IMR-90 (cell line): Measurements from ENCODE around the gene TAOK1. TPM values are rescaled to one million over a fixed set of nuclear protein-coding genes. Genes with fewer than 3 reads are reported as not detected.
"Not testable (repeated sequence)": the region's sequence is repeated elsewhere in the genome, so short reads cannot be mapped to it uniquely, and the experiment has no call there.

Source experiments
- ATAC-seq: fragments of 200-7000 bp; cut with Tn5 transposase; 2 replicates; pipeline ENCODE4 v1.9.1; 2020; ENCODE audit warnings: low read depth, mild to moderate bottlenecking, moderate library complexity
- BruUV-seq: library from RNA; stranded (reverse); fragments of 400-500 nt; replicated peaks from 2 replicates; lab custom pipeline; 2021; lab: Mats Ljungman, UMichigan
- CTCF ChIA-PET: fragments of 300-600 bp; formaldehyde crosslinking; extraction: SDS; loops from one replicate; lab custom pipeline; 2021; ENCODE audit warnings: antibody characterized with exemption; lab: Yijun Ruan, JAX
- POLR2A ChIA-PET: fragments of 300-600 bp; sonication (Branson Sonifier 250); formaldehyde crosslinking; loops from one replicate; lab custom pipeline; 2022; ENCODE audit warnings: antibody characterized with exemption; ENCODE audit not compliant: unreplicated experiment; lab: Charles Lee
- DNase-seq: peaks from one replicate; pipeline ENCODE4 v3.0.0; 2013
- H2AFZ ChIP-seq: replicated peaks from 2 replicates; pipeline ENCODE3; 2013; ENCODE audit warnings: low read length, mild to moderate bottlenecking; ENCODE audit not compliant: poor library complexity
- H2AK5ac ChIP-seq: 2 replicates; pipeline ENCODE4 v1.6.1; 2013; ENCODE audit warnings: low read depth, low read length, inconsistent platforms
- H2AK9ac ChIP-seq: replicated peaks from 2 replicates; pipeline ENCODE3; 2013; ENCODE audit warnings: mild to moderate bottlenecking, low read depth, low read length, moderate library complexity; ENCODE audit not compliant: poor library complexity
- H2BK120ac ChIP-seq: 2 replicates; pipeline ENCODE4 v1.6.1; 2013; ENCODE audit warnings: low read depth, low read length, inconsistent platforms
- H2BK15ac ChIP-seq: 3 replicates; pipeline ENCODE4 v1.6.1; 2013; ENCODE audit warnings: low read depth, low read length, inconsistent platforms
- H2BK20ac ChIP-seq: 2 replicates; pipeline ENCODE4 v1.6.1; 2013; ENCODE audit warnings: low read depth, mild to moderate bottlenecking, inconsistent platforms, low read length, moderate library complexity
- H2BK5ac ChIP-seq: 2 replicates; pipeline ENCODE4 v1.6.1; 2013; ENCODE audit warnings: mild to moderate bottlenecking, low read depth, low read length, inconsistent platforms; ENCODE audit not compliant: poor library complexity, severe bottlenecking
- H3K14ac ChIP-seq: replicated peaks from 2 replicates; pipeline ENCODE4 v1.6.1; 2013; ENCODE audit warnings: low read depth, low read length, inconsistent platforms
- H3K18ac ChIP-seq: 2 replicates; pipeline ENCODE4 v1.6.1; 2013; ENCODE audit warnings: low read depth, low read length, control low read depth
- H3K23ac ChIP-seq: 2 replicates; pipeline ENCODE4 v1.6.1; 2013; ENCODE audit warnings: low read depth, low read length, inconsistent platforms
- H3K27ac ChIP-seq: 2 replicates; pipeline ENCODE4 v1.5.1; 2013; ENCODE audit warnings: mild to moderate bottlenecking, control low read depth, low read length; ENCODE audit not compliant: insufficient read depth
- H3K27me3 ChIP-seq: 2 replicates; pipeline ENCODE4 v1.6.1; 2013; ENCODE audit warnings: low read length; ENCODE audit not compliant: control insufficient read depth, insufficient read depth
- H3K36me3 ChIP-seq: 2 replicates; pipeline ENCODE4 v1.6.1; 2013; ENCODE audit warnings: low read length, mixed read lengths; ENCODE audit not compliant: control insufficient read depth, insufficient read depth
- H3K4ac ChIP-seq: 2 replicates; pipeline ENCODE4 v1.6.1; 2013; ENCODE audit warnings: low read depth, low read length, inconsistent platforms
- H3K4me1 ChIP-seq: 2 replicates; pipeline ENCODE4 v1.6.1; 2013; ENCODE audit warnings: low read length, mixed read lengths; ENCODE audit not compliant: control insufficient read depth, insufficient read depth
- H3K4me2 ChIP-seq: 2 replicates; pipeline ENCODE4 v1.6.1; 2013; ENCODE audit warnings: low read depth, mild to moderate bottlenecking, control low read depth, low read length, moderate library complexity
- H3K4me3 ChIP-seq: 2 replicates; pipeline ENCODE4 v1.5.1; 2013; ENCODE audit warnings: low read depth, mild to moderate bottlenecking, control low read depth, low read length, moderate library complexity; ENCODE audit not compliant: insufficient read depth
- H3K56ac ChIP-seq: 2 replicates; pipeline ENCODE4 v1.6.1; 2013; ENCODE audit warnings: low read length, inconsistent platforms; ENCODE audit not compliant: insufficient read depth; ENCODE audit errors: extremely low read depth
- H3K79me1 ChIP-seq, 2 experiments: 2 replicates each; pipeline ENCODE4 v1.6.1; 2013; ENCODE audit warnings: low read length in 2 of 2, inconsistent platforms in 1 of 2, low read depth in 1 of 2
- H3K9ac ChIP-seq: 2 replicates; pipeline ENCODE4 v1.6.1; 2013; ENCODE audit warnings: low read depth, low read length, control low read depth
- H3K9me1 ChIP-seq: 2 replicates; pipeline ENCODE4 v1.6.1; 2013; ENCODE audit warnings: low read length, inconsistent platforms; ENCODE audit not compliant: insufficient read depth
- H3K9me3 ChIP-seq: 2 replicates; pipeline ENCODE4 v1.6.1; 2013; ENCODE audit warnings: low read length; ENCODE audit not compliant: control insufficient read depth, insufficient read depth
- H4K20me1 ChIP-seq: 2 replicates; pipeline ENCODE4 v1.6.1; 2013; ENCODE audit warnings: low read length, inconsistent platforms; ENCODE audit not compliant: insufficient read depth
- H4K5ac ChIP-seq: 2 replicates; pipeline ENCODE4 v1.6.1; 2013; ENCODE audit warnings: mild to moderate bottlenecking, low read depth, low read length, control low read depth
- H4K8ac ChIP-seq, 2 experiments: 2 replicates each; pipeline ENCODE4 v1.6.1; 2013; ENCODE audit warnings: low read depth in 2 of 2, low read length in 2 of 2, control low read depth in 1 of 2, inconsistent platforms in 1 of 2
- H4K91ac ChIP-seq: 2 replicates; pipeline ENCODE4 v1.6.1; 2013; ENCODE audit warnings: low read depth, low read length, inconsistent platforms; ENCODE audit not compliant: insufficient read depth
- WGBS, 2 experiments: methylation state at CpG; one replicate each; pipeline versions ENCODE4 v1.1.5 to v1.1.7; 2013; ENCODE audit warnings: missing lambda C conversion rate in 2 of 2; ENCODE audit not compliant: insufficient read length in 1 of 2; ENCODE audit errors: extremely low coverage in 2 of 2; 5-methylcytosine and 5-hydroxymethylcytosine counted together
- dilution Hi-C: fragments of 300-500 bp; cut with HindIII; formaldehyde crosslinking; loops from one replicate; pipeline ENCODE4 v1.14.3; 2018; ENCODE audit warnings: low sequenced_read_pairs; ENCODE audit not compliant: unreplicated experiment
- in situ Hi-C: fragments of 300-500 bp; cut with MboI; formaldehyde crosslinking; loops from 3 replicates; pipeline ENCODE4 v1.14.3; 2019; ENCODE audit warnings: low sequenced_read_pairs, inconsistent platforms, mixed read lengths
- intact Hi-C: fragments of 100-400 bp; cut with micrococcal nuclease; formaldehyde crosslinking; loops from 2 replicates; pipeline ENCODE4 v1.10.0; 2022
- polyA plus RNA-seq, 3 experiments: library from polyadenylated mRNA; depleted of rRNA; stranded (reverse); fragments of >200 nt; gene quantifications; 2 replicates each; pipeline ENCODE4 v1.2.3, GENCODE V29; 2012; ENCODE audit warnings: low replicate concordance in 1 of 3
- total RNA-seq: library from RNA; depleted of rRNA; stranded (reverse); fragments of >200 nt; gene quantifications from 2 replicates; pipeline ENCODE4 v1.2.3, GENCODE V29; 2012

TAOK1 gene
- total and polyA plus RNA-seq, 2 of the 4 experiments (the other 2 are of a cell fraction) = 9.8 to 91.8 TPM

DNA sequence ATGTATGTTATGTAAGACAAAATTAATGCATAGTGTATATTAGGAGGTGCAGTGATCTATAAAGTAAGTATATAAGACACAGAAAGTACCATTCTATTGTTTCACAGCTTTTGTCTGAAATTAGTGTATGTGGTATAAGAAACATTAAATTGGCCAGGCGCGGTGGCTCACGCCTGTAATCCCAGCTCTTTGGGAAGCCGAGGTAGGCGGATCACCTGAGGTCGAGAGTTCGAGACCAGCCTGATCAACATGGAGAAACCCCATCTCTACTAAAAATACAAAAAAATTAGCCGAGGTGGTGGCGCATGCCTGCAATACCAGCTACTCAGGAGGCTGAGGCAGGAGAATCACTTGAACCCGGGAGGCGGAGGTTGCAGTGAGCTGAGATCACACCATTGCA lies 44.7 kb upstream of the TAOK1 start:
- H3K36me3 ChIP-seq, DNase-seq, H2AFZ ChIP-seq, H2AK9ac ChIP-seq, H3K4ac ChIP-seq, H4K91ac ChIP-seq, H3K9me3 ChIP-seq, H2BK120ac ChIP-seq, H3K9me1 ChIP-seq, H2BK20ac ChIP-seq, POLR2A ChIA-PET, CTCF ChIA-PET, H4K8ac ChIP-seq, H3K23ac ChIP-seq, H3K18ac ChIP-seq, H3K27ac ChIP-seq, H3K14ac ChIP-seq, H3K4me2 ChIP-seq, H4K5ac ChIP-seq, H3K79me1 ChIP-seq, dilution Hi-C loops, H3K9ac ChIP-seq, H4K20me1 ChIP-seq, H2BK15ac ChIP-seq, H2BK5ac ChIP-seq, H3K4me1 ChIP-seq, H2AK5ac ChIP-seq, ATAC-seq, BruUV-seq, H3K4me3 ChIP-seq, H3K56ac ChIP-seq: not testable (repeated sequence)
- no CpG with 5 or more reads among the region's 11 CpGs for WGBS, 2 experiments
- intact Hi-C loops = loop anchor here (5.0 kb wide), 1 partner anchor 48 kb away; no protein-coding TSS in a partner anchor
- H3K27me3 ChIP-seq = peaks cover 14% of the 10 kb centered on the region
- in situ Hi-C loops = loop anchor here (25.0 kb wide), 1 partner anchor 717 kb away; no protein-coding TSS in a partner anchor
